ENCODE measurements around the gene POMP. TPM values are rescaled to one million over a fixed set of nuclear protein-coding genes. Genes with fewer than 3 reads are reported as not detected.

The POMP gene
- total RNA-seq, 2 experiments from 2014 or later: 46.6 to 79.0 TPM

GRCh38 chr13:28654276-28654675 lies 4.7 kb upstream of the POMP start:
- POLR2A ChIA-PET: interaction anchor here (6.2 kb wide), 1 partner anchor 13 kb away, joined by 52 read pairs; no protein-coding TSS in a partner anchor
- no peak for TF ChIP-seq EZH2phosphoT487 (IDR thresholded peaks at IDR 0.05; ENCODE audit: borderline replicate concordance, low read depth, low read length)
- Histone ChIP-seq H3K4me3 (ENCODE audit: low read depth, low read length, poor library complexity, severe bottlenecking) (no peak overlapping the region), H4K20me1 (ENCODE audit: insufficient read depth, low read length) (no peaks in the 10 kb centered on the region), H3K9me2 (ENCODE audit: insufficient read depth, low read length) (no peaks in the 10 kb centered on the region), H3K9me3 (ENCODE audit: low read length) (no peaks in the 10 kb centered on the region), H3K79me2 (ENCODE audit: insufficient read depth, low read depth, low read length) (peaks cover 19% of the 10 kb centered on the region; the same call in 1 of the 2 replicates), H2AFZ (ENCODE audit: low read length) (no peak overlapping the region), H3K27ac (ENCODE audit: low read depth, low read length, poor library complexity, severe bottlenecking) (no peak overlapping the region), H3K36me3 (ENCODE audit: insufficient read depth, low read length) (no peaks in the 10 kb centered on the region), H3K4me2 (ENCODE audit: low read length) (no peak overlapping the region), H3K4me1 (ENCODE audit: insufficient read depth, low read length, poor library complexity, severe bottlenecking) (peaks cover 12% of the 10 kb centered on the region)
- BruUV-seq (replicated peaks): no TSS peak
- intact Hi-C loops (cut with micrococcal nuclease; ENCODE audit: unreplicated experiment): no loop called here
- no peak for DNase-seq (ENCODE audit: low spot score)
- CTCF ChIA-PET (ENCODE audit: unreplicated experiment): no interaction called here

- peaks cover 32% of the 10 kb centered on the region for H3K79me2 ChIP-seq (ENCODE audit: insufficient read depth, low read depth, low read length)
- no peaks in the 10 kb centered on the region for H3K9me3 ChIP-seq (ENCODE audit: low read length)
- H3K27ac ChIP-seq (ENCODE audit: low read depth, low read length, poor library complexity, severe bottlenecking): no peak overlapping the region
- peaks cover 13% of the 10 kb centered on the region; the same call in 1 of the 2 replicates for H4K20me1 ChIP-seq (ENCODE audit: insufficient read depth, low read length)
- intact Hi-C loops (cut with micrococcal nuclease; ENCODE audit: unreplicated experiment): no loop called here
- POLR2A ChIA-PET: interaction anchor here (0.5 to 6.2 kb wide), 3 partner anchors 8 to 650 kb away, joined by 3 to 52 read pairs (median 3); no protein-coding TSS in a partner anchor
- H2AFZ ChIP-seq (ENCODE audit: low read length): no peak overlapping the region
- no TSS peak for BruUV-seq (replicated peaks)
- H3K4me3 ChIP-seq (ENCODE audit: low read depth, low read length, poor library complexity, severe bottlenecking): no peak overlapping the region
- H3K36me3 ChIP-seq (ENCODE audit: insufficient read depth, low read length): peaks cover 5% of the 10 kb centered on the region
- TF ChIP-seq CTCF (conservative IDR thresholded peaks at IDR 0.05; ENCODE audit: low read length) (no peak), EZH2phosphoT487 (IDR thresholded peaks at IDR 0.05; ENCODE audit: borderline replicate concordance, low read depth, low read length) (no peak)
- peaks cover 20% of the 10 kb centered on the region for H3K4me1 ChIP-seq (ENCODE audit: insufficient read depth, low read length, poor library complexity, severe bottlenecking)
- H3K9me2 ChIP-seq (ENCODE audit: insufficient read depth, low read length): no peaks in the 10 kb centered on the region
- DNase-seq (ENCODE audit: low spot score): no peak
- H3K4me2 ChIP-seq (ENCODE audit: low read length): no peak overlapping the region
- CTCF ChIA-PET (ENCODE audit: unreplicated experiment): interaction anchor here (0.5 kb wide), 1 partner anchor 112 kb away, joined by 3 read pairs; no protein-coding TSS in a partner anchor
Observed at GRCh38 chr13:28655561-28655960, 3.4 kb upstream of the POMP start.

- Histone ChIP-seq H3K9me3 (ENCODE audit: low read length) (no peaks in the 10 kb centered on the region), H4K20me1 (ENCODE audit: insufficient read depth, low read length) (peaks cover 21% of the 10 kb centered on the region), H3K4me1 (ENCODE audit: insufficient read depth, low read length, poor library complexity, severe bottlenecking) (peaks cover 22% of the 10 kb centered on the region), H2AFZ (ENCODE audit: low read length) (peak overlapping the region; percentile 91; the same call in 1 of the 2 replicates), H3K4me2 (ENCODE audit: low read length) (peak overlapping the region; percentile 86), H3K4me3 (ENCODE audit: low read depth, low read length, poor library complexity, severe bottlenecking) (peak overlapping the region; percentile 83), H3K27ac (ENCODE audit: low read depth, low read length, poor library complexity, severe bottlenecking) (peak overlapping the region; percentile 68), H3K79me2 (ENCODE audit: insufficient read depth, low read depth, low read length) (peaks cover 50% of the 10 kb centered on the region), H3K36me3 (ENCODE audit: insufficient read depth, low read length) (peaks cover 29% of the 10 kb centered on the region), H3K9me2 (ENCODE audit: insufficient read depth, low read length) (no peaks in the 10 kb centered on the region)
- BruUV-seq (replicated peaks): TSS peak; percentile 84
- POLR2A ChIA-PET: interaction anchor here (0.5 to 6.2 kb wide), 5 partner anchors 17 to 501 kb away, joined by 3 to 52 read pairs (median 3); no protein-coding TSS in a partner anchor
- CTCF ChIA-PET (ENCODE audit: unreplicated experiment): no interaction called here
- TF ChIP-seq EZH2phosphoT487 (IDR thresholded peaks at IDR 0.05; ENCODE audit: borderline replicate concordance, low read depth, low read length) (no peak), CTCF (conservative IDR thresholded peaks at IDR 0.05; ENCODE audit: low read length) (peak; percentile 36; the same call in 1 of the 2 replicates)
- intact Hi-C loops (cut with micrococcal nuclease; ENCODE audit: unreplicated experiment): loop anchor here (1.0 kb wide), 1 partner anchor 519 kb away; no protein-coding TSS in a partner anchor
- DNase-seq (ENCODE audit: low spot score): peak; percentile 17
Observed at GRCh38 chr13:28657784-28658538, 969 bp upstream of the POMP start.
